ENCODE data around the gene RNF144A. TPM values are rescaled to one million over a fixed set of nuclear protein-coding genes. Genes with fewer than 3 reads are reported as not detected.

The RNF144A gene
- total and polyA plus RNA-seq, 2 donors (not counting 3 experiments of a cell fraction or from before 2014, with no cell fraction given) = 9.7 to 28.8 TPM

- H3K4me3 ChIP-seq (replicated peaks in 1 of 3; ENCODE audit: insufficient read depth in 1 of 3, low read depth in 1 of 3, low read length in 3 of 3) = no peak overlapping the region
- no peaks in the 10 kb centered on the region for H3K4me1 ChIP-seq (ENCODE audit: control insufficient read depth, extremely low read depth, insufficient read depth, low read length)
- H3K9me1 ChIP-seq (replicated peaks; ENCODE audit: control insufficient read depth, extremely low read depth, insufficient read depth, low read length) = no peaks in the 10 kb centered on the region
- ChIA-PET POLR2A (no interaction called here), CTCF (interaction anchor here (0.7 to 5.9 kb wide), 6 partner anchors 8 to 137 kb away, joined by 3 to 31 read pairs (median 8); no protein-coding TSS in a partner anchor)
- H3K36me3 ChIP-seq (ENCODE audit: control insufficient read depth in 2 of 2, extremely low read depth in 1 of 2, insufficient read depth in 2 of 2, low read length in 2 of 2) = peaks cover 0 to 3% of the 10 kb centered on the region in 2 experiments
- dilution Hi-C loops (cut with MboI; ENCODE audit: extremely low pct_ligation_motif_present, low sequenced_read_pairs) (no loop called here), intact Hi-C loops (cut with micrococcal nuclease) (no loop called here)
- DNase-seq (ENCODE audit: low read depth, low spot score) (no peak), FAIRE-seq (no peak)
- H3K27me3 ChIP-seq (ENCODE audit: control insufficient read depth in 2 of 2, insufficient read depth in 2 of 2, low read length in 2 of 2) = no peaks in the 10 kb centered on the region
- H2AFZ ChIP-seq (ENCODE audit: low read depth, low read length) = no peak overlapping the region
- BruUV-seq (replicated peaks) = no TSS peak
- H3K4me2 ChIP-seq (ENCODE audit: insufficient read depth, low read length) = no peak overlapping the region
- no peaks in the 10 kb centered on the region for H4K20me1 ChIP-seq (replicated peaks; ENCODE audit: control insufficient read depth, extremely low read depth, insufficient read depth, low read length)
- TF ChIP-seq FOS (IDR thresholded peaks at IDR 0.05; ENCODE audit: borderline replicate concordance, insufficient read depth, low read length) = no peak
- TF ChIP-seq EZH2 (IDR thresholded peaks at IDR 0.05; ENCODE audit: borderline replicate concordance, low read depth, low read length, severe bottlenecking) = no peak
- TF ChIP-seq CTCF (IDR thresholded peaks at IDR 0.05; ENCODE audit: extremely low read depth in 1 of 2, insufficient read depth in 1 of 2, low read depth in 1 of 2, low read length in 2 of 2) = peak in 1 of 2 donors; percentile 7
- no peak for TF ChIP-seq POLR2A (IDR thresholded peaks at IDR 0.05; ENCODE audit: low read depth, low read length)
- no peak for TF ChIP-seq MAX (IDR thresholded peaks at IDR 0.05; ENCODE audit: insufficient read depth, insufficient read length)
- no peak for TF ChIP-seq JUN (IDR thresholded peaks at IDR 0.05; ENCODE audit: borderline replicate concordance, insufficient read depth, insufficient read length, low read depth)
- H3K9me3 ChIP-seq (replicated peaks; ENCODE audit: control insufficient read depth, insufficient read depth, low read length) = no peaks in the 10 kb centered on the region
- H3K9ac ChIP-seq (replicated peaks; ENCODE audit: extremely low read depth, insufficient read depth, low read length) = no peak overlapping the region
- H3K79me2 ChIP-seq (ENCODE audit: control insufficient read depth, insufficient read depth, low read length) = no peaks in the 10 kb centered on the region
- H3K27ac ChIP-seq (ENCODE audit: insufficient read depth, low read depth, low read length) = no peak overlapping the region
These were observed 117.1 kb downstream of the RNF144A start for GRCh38 chr2:7034303-7034702.

All from endothelial cell of umbilical vein (primary cell).